NB4 (cell line): ENCODE measurements around the gene GULP1.
"Not testable (repeated sequence)": the region's sequence is repeated elsewhere in the genome, so short reads cannot be mapped to it uniquely, and the experiment has no call there.

Experiments used
- DNase-seq: peaks from one replicate; pipeline ENCODE4 v3.0.0; 2010; ENCODE audit warnings: low read depth
- H3K4me3 ChIP-seq: one replicate; pipeline ENCODE4 v1.5.1; 2011; ENCODE audit warnings: mild to moderate bottlenecking, low read depth, low read length, moderate library complexity
- CTCF ChIP-seq: IDR thresholded peaks from one replicate; pipeline ENCODE4 v1.5.1; 2012; ENCODE audit warnings: low read depth, low read length
- MAX ChIP-seq: IDR thresholded peaks from 2 replicates; pipeline ENCODE4 v1.6.1; 2011; ENCODE audit warnings: low read depth, low read length
- MYC ChIP-seq: IDR thresholded peaks from 2 replicates; pipeline ENCODE4 v1.6.1; 2011; ENCODE audit warnings: low read depth, low read length
- POLR2A ChIP-seq: IDR thresholded peaks from 2 replicates; pipeline ENCODE4 v1.6.1; 2011; ENCODE audit warnings: mild to moderate bottlenecking; ENCODE audit not compliant: insufficient read length; ENCODE audit errors: extremely low read depth

The GULP1 gene

GRCh38 chr2:188598551-188598950 lies 306.9 kb downstream of the GULP1 start:
- H3K4me3 ChIP-seq = no peak overlapping the region
- no peak for DNase-seq
- TF ChIP-seq MYC = no peak
- TF ChIP-seq CTCF = no peak
- TF ChIP-seq POLR2A = no peak
- TF ChIP-seq MAX = no peak

- DNase-seq = no peak
- H3K4me3 ChIP-seq = no peak overlapping the region
- no peak for TF ChIP-seq CTCF
- no peak for TF ChIP-seq MYC
- TF ChIP-seq POLR2A = no peak
- TF ChIP-seq MAX = no peak
Observed at GRCh38 chr2:188599140-188599539, 307.5 kb downstream of the GULP1 start.

GRCh38 chr2:188600536-188601210 lies 309.0 kb downstream of the GULP1 start:
- H3K4me3 ChIP-seq = no peak overlapping the region
- TF ChIP-seq POLR2A = no peak
- DNase-seq = no peak

GRCh38 chr2:188601391-188601790 lies 309.7 kb downstream of the GULP1 start:
- TF ChIP-seq CTCF = no peak
- H3K4me3 ChIP-seq = no peak overlapping the region
- DNase-seq = no peak

- no peak for TF ChIP-seq POLR2A
- no peak for TF ChIP-seq CTCF
- TF ChIP-seq MYC = no peak
- TF ChIP-seq MAX = no peak
- no peak overlapping the region for H3K4me3 ChIP-seq
- no peak for DNase-seq
Observed at GRCh38 chr2:188601927-188602326, 310.3 kb downstream of the GULP1 start.

GRCh38 chr2:188604579-188604978 lies 312.9 kb downstream of the GULP1 start:
- DNase-seq = no peak
- TF ChIP-seq POLR2A = no peak
- no peak for TF ChIP-seq MYC
- no peak for TF ChIP-seq MAX
- TF ChIP-seq CTCF = no peak
- no peak overlapping the region for H3K4me3 ChIP-seq

GRCh38 chr2:188605609-188606584 lies 314.2 kb downstream of the GULP1 start:
- not testable (repeated sequence) for H3K4me3 ChIP-seq, DNase-seq

GRCh38 chr2:188606596-188606995 lies 314.9 kb downstream of the GULP1 start:
- not testable (repeated sequence) for DNase-seq

More at GRCh38 chr2:188606596-188606995, 314.9 kb downstream of the GULP1 start:
- H3K4me3 ChIP-seq = not testable (repeated sequence)
